Astrocyte (in vitro differentiated cells and primary cell): Measurements from ENCODE around the gene CHN1. TPM values are rescaled to one million over a fixed set of nuclear protein-coding genes. Genes with fewer than 3 reads are reported as not detected.
A peak's percentile ranks its signal among the peaks of the same experiment; 100 is the strongest.

Source experiments
- DNase-seq: peaks from one replicate; pipeline ENCODE4 v3.0.0-alpha.2; 2010; ENCODE audit warnings: low read depth
- FAIRE-seq: peaks from 2 replicates; lab custom pipeline; 2011; peaks lifted over from hg19 to GRCh38; lab: Jason Lieb, UNC
- H2AFZ ChIP-seq: 2 replicates; pipeline ENCODE4 v1.6.0; 2012; ENCODE audit warnings: low read depth, low read length, inconsistent platforms
- H3K27ac ChIP-seq: 2 replicates; pipeline ENCODE4 v1.5.1; 2011; ENCODE audit warnings: low read depth, low read length, inconsistent platforms
- H3K27me3 ChIP-seq: 2 replicates; pipeline ENCODE4 v1.6.0; 2011; ENCODE audit warnings: low read length, inconsistent platforms; ENCODE audit not compliant: insufficient read depth
- H3K36me3 ChIP-seq: 2 replicates; pipeline ENCODE4 v1.5.1; 2011; ENCODE audit warnings: low read length, inconsistent platforms; ENCODE audit not compliant: insufficient read depth
- H3K4me1 ChIP-seq: 2 replicates; pipeline ENCODE4 v1.5.1; 2011; ENCODE audit warnings: low read length, inconsistent platforms; ENCODE audit not compliant: insufficient read depth
- H3K4me2 ChIP-seq: 2 replicates; pipeline ENCODE4 v1.6.0; 2012; ENCODE audit warnings: low read length, inconsistent platforms
- H3K4me3 ChIP-seq: 2 replicates; pipeline ENCODE4 v1.5.1; 2011; ENCODE audit warnings: low read depth, mild to moderate bottlenecking, low read length, inconsistent platforms; ENCODE audit not compliant: insufficient read depth
- H3K79me2 ChIP-seq: 2 replicates; pipeline ENCODE4 v1.6.0; 2012; ENCODE audit warnings: mild to moderate bottlenecking, low read length, inconsistent platforms; ENCODE audit not compliant: insufficient read depth
- H3K9ac ChIP-seq: 2 replicates; pipeline ENCODE4 v1.6.0; 2012; ENCODE audit warnings: mild to moderate bottlenecking, low read length, inconsistent platforms
- H3K9me3 ChIP-seq: 2 replicates; pipeline ENCODE4 v1.5.1; 2012; ENCODE audit warnings: low read depth, mild to moderate bottlenecking, low read length, inconsistent platforms; ENCODE audit not compliant: insufficient read depth
- H4K20me1 ChIP-seq: 2 replicates; pipeline ENCODE4 v1.6.0; 2012; ENCODE audit warnings: low read length, inconsistent platforms; ENCODE audit not compliant: insufficient read depth
- H3K27ac Mint-ChIP-seq: one replicate; pipeline ENCODE4 v1.8.0; 2021; ENCODE audit warnings: mild to moderate bottlenecking, mixed read lengths; ENCODE audit not compliant: unreplicated experiment
- H3K27me3 Mint-ChIP-seq: one replicate; pipeline ENCODE4 v1.8.0; 2021; ENCODE audit warnings: low read depth, mixed read lengths; ENCODE audit not compliant: unreplicated experiment
- H3K36me3 Mint-ChIP-seq: one replicate; pipeline ENCODE4 v1.8.0; 2021; ENCODE audit warnings: low read depth, mixed read lengths; ENCODE audit not compliant: unreplicated experiment
- H3K4me1 Mint-ChIP-seq: one replicate; pipeline ENCODE4 v1.8.0; 2021; ENCODE audit warnings: low read depth, mixed read lengths; ENCODE audit not compliant: unreplicated experiment
- H3K4me3 Mint-ChIP-seq: one replicate; pipeline ENCODE4 v1.8.0; 2021; ENCODE audit warnings: mild to moderate bottlenecking, moderate library complexity, mixed read lengths; ENCODE audit not compliant: unreplicated experiment
- H3K9me3 Mint-ChIP-seq: one replicate; pipeline ENCODE4 v1.8.0; 2021; ENCODE audit warnings: mild to moderate bottlenecking, mixed read lengths; ENCODE audit not compliant: unreplicated experiment
- CTCF ChIP-seq: IDR thresholded peaks from 2 replicates; pipeline ENCODE4 v1.5.1; 2011; ENCODE audit warnings: low read depth, mild to moderate bottlenecking, inconsistent platforms, low read length, moderate library complexity; ENCODE audit not compliant: insufficient read depth
- EZH2 ChIP-seq: IDR thresholded peaks from 2 replicates; pipeline ENCODE4 v1.6.1; 2012; ENCODE audit warnings: mild to moderate bottlenecking, low read length, inconsistent platforms; ENCODE audit not compliant: insufficient read depth
- total RNA-seq: library from RNA; stranded (reverse); gene quantifications from 2 replicates; pipeline ENCODE4 v1.2.1, GENCODE V29; 2021

CHN1 gene
- total RNA-seq, 1 donor from 2014 or later: 23.9 TPM

GRCh38 chr2:174841350-174841749 is 163.8 kb downstream of the CHN1 start:
- no peak overlapping the region for H3K27ac ChIP-seq
- DNase-seq (no peak), FAIRE-seq (no peak)
- no peaks in the 10 kb centered on the region for H3K9me3 ChIP-seq
- H3K4me3 ChIP-seq: no peak overlapping the region
- no peaks in the 10 kb centered on the region for H3K27me3 ChIP-seq
- Mint-ChIP-seq H3K9me3 (no peaks in the 10 kb centered on the region), H3K27ac (peak overlapping the region; percentile 91), H3K27me3 (no peaks in the 10 kb centered on the region), H3K4me3 (no peak overlapping the region), H3K36me3 (no peaks in the 10 kb centered on the region), H3K4me1 (peaks cover 35% of the 10 kb centered on the region)
- no peaks in the 10 kb centered on the region for H4K20me1 ChIP-seq
- H3K36me3 ChIP-seq: no peaks in the 10 kb centered on the region
- H3K79me2 ChIP-seq: peaks cover 21% of the 10 kb centered on the region
- TF ChIP-seq CTCF: no peak
- TF ChIP-seq EZH2: no peak
- H3K4me2 ChIP-seq: no peak overlapping the region
- H3K9ac ChIP-seq: no peak overlapping the region
- no peak overlapping the region for H2AFZ ChIP-seq
- H3K4me1 ChIP-seq: peaks cover 23% of the 10 kb centered on the region

GRCh38 chr2:174840436-174840835 is 164.7 kb downstream of the CHN1 start:
- DNase-seq: peak; percentile 73
- peak overlapping the region; percentile 40 for H3K4me2 ChIP-seq
- peaks cover 31% of the 10 kb centered on the region for H3K4me1 ChIP-seq
- H4K20me1 ChIP-seq: no peaks in the 10 kb centered on the region
- H2AFZ ChIP-seq: no peak overlapping the region
- no peak for FAIRE-seq
- Mint-ChIP-seq H3K9me3 (no peaks in the 10 kb centered on the region), H3K27me3 (no peaks in the 10 kb centered on the region), H3K4me3 (no peak overlapping the region), H3K4me1 (peaks cover 42% of the 10 kb centered on the region), H3K36me3 (no peaks in the 10 kb centered on the region), H3K27ac (peak overlapping the region; percentile 91)
- no peak overlapping the region for H3K9ac ChIP-seq
- H3K36me3 ChIP-seq: no peaks in the 10 kb centered on the region
- TF ChIP-seq EZH2 (no peak), CTCF (no peak)
- H3K4me3 ChIP-seq: no peak overlapping the region
- peaks cover 16% of the 10 kb centered on the region for H3K79me2 ChIP-seq
- peak overlapping the region; percentile 44 for H3K27ac ChIP-seq
- no peaks in the 10 kb centered on the region for H3K9me3 ChIP-seq
- no peaks in the 10 kb centered on the region for H3K27me3 ChIP-seq

GRCh38 chr2:174839662-174840061 is 165.5 kb downstream of the CHN1 start:
- DNase-seq (no peak), FAIRE-seq (no peak)
- Histone ChIP-seq H4K20me1 (no peaks in the 10 kb centered on the region), H3K4me3 (no peak overlapping the region), H3K27me3 (no peaks in the 10 kb centered on the region), H3K79me2 (peaks cover 11% of the 10 kb centered on the region), H3K36me3 (no peaks in the 10 kb centered on the region), H3K4me2 (no peak overlapping the region), H3K27ac (no peak overlapping the region), H3K4me1 (peaks cover 31% of the 10 kb centered on the region), H3K9ac (no peak overlapping the region), H2AFZ (no peak overlapping the region), H3K9me3 (no peaks in the 10 kb centered on the region)
- TF ChIP-seq EZH2: no peak
- TF ChIP-seq CTCF: no peak
- no peak overlapping the region for H3K4me3 Mint-ChIP-seq
- H3K9me3 Mint-ChIP-seq: no peaks in the 10 kb centered on the region
- H3K27me3 Mint-ChIP-seq: no peaks in the 10 kb centered on the region
- peaks cover 43% of the 10 kb centered on the region for H3K4me1 Mint-ChIP-seq
- H3K36me3 Mint-ChIP-seq: no peaks in the 10 kb centered on the region
- H3K27ac Mint-ChIP-seq: peak overlapping the region; percentile 54
